Measurements from ENCODE around the gene MAP7D1. TPM values are rescaled to one million over a fixed set of nuclear protein-coding genes. Genes with fewer than 3 reads are reported as not detected.

MAP7D1 gene
- total RNA-seq, 1 experiment from 2014 or later: 212 TPM

DNA sequence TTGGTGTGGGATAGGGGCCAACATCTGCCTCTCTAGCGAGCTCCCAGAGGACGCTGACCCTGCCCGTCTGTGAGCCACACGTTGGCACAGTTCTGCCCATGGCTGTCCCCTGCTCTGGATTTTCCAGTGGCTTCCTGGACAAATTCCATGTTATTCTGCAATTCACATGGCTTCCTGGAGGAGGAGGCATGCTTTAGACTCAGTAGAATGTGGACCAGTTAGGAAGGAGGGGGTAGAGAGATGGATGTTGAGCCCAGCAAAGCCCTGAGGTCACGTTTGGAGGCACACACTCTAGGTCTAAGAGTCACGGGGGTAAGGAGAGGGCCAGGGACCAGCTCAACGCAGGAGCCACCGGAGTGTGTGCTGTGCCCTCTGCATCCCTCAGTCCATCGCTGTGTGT is 43.1 kb upstream of the MAP7D1 start:
- BruUV-seq (replicated peaks): no TSS peak
- no peak for DNase-seq (ENCODE audit: low read depth, low spot score)
- ATAC-seq: no peak
- Histone ChIP-seq H3K4me1 (ENCODE audit: control insufficient read depth, insufficient read depth, low read length) (peaks cover 12% of the 10 kb centered on the region; the same call in 1 of the 2 replicates), H3K36me3 (ENCODE audit: control insufficient read depth, insufficient read depth, low read length) (no peaks in the 10 kb centered on the region), H3K27ac (ENCODE audit: low read length) (no peak overlapping the region), H3K4me3 (ENCODE audit: low read depth in 2 of 2, low read length in 2 of 2) (no peak overlapping the region), H3K27me3 (ENCODE audit: control insufficient read depth, insufficient read depth, low read length) (no peaks in the 10 kb centered on the region), H3K9me3 (ENCODE audit: control insufficient read depth, insufficient read depth, low read depth, low read length) (no peaks in the 10 kb centered on the region)
- TF ChIP-seq TCF7L2 (IDR thresholded peaks at IDR 0.05; ENCODE audit: low read depth, low read length) (no peak), POLR2AphosphoS5 (IDR thresholded peaks at IDR 0.05; ENCODE audit: low read depth, low read length) (no peak), SIN3A (IDR thresholded peaks at IDR 0.05; ENCODE audit: borderline replicate concordance, insufficient read depth, low read depth, low read length) (no peak)
- TF ChIP-seq, protein P1, sequence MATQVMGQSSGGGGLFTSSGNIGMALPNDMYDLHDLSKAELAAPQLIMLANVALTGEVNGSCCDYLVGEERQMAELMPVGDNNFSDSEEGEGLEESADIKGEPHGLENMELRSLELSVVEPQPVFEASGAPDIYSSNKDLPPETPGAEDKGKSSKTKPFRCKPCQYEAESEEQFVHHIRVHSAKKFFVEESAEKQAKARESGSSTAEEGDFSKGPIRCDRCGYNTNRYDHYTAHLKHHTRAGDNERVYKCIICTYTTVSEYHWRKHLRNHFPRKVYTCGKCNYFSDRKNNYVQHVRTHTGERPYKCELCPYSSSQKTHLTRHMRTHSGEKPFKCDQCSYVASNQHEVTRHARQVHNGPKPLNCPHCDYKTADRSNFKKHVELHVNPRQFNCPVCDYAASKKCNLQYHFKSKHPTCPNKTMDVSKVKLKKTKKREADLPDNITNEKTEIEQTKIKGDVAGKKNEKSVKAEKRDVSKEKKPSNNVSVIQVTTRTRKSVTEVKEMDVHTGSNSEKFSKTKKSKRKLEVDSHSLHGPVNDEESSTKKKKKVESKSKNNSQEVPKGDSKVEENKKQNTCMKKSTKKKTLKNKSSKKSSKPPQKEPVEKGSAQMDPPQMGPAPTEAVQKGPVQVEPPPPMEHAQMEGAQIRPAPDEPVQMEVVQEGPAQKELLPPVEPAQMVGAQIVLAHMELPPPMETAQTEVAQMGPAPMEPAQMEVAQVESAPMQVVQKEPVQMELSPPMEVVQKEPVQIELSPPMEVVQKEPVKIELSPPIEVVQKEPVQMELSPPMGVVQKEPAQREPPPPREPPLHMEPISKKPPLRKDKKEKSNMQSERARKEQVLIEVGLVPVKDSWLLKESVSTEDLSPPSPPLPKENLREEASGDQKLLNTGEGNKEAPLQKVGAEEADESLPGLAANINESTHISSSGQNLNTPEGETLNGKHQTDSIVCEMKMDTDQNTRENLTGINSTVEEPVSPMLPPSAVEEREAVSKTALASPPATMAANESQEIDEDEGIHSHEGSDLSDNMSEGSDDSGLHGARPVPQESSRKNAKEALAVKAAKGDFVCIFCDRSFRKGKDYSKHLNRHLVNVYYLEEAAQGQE (IDR thresholded peaks at IDR 0.05; ENCODE audit: insufficient read depth in 1 of 2, low read depth in 2 of 2, low read length in 1 of 2): no peak
- TF ChIP-seq, protein P2, sequence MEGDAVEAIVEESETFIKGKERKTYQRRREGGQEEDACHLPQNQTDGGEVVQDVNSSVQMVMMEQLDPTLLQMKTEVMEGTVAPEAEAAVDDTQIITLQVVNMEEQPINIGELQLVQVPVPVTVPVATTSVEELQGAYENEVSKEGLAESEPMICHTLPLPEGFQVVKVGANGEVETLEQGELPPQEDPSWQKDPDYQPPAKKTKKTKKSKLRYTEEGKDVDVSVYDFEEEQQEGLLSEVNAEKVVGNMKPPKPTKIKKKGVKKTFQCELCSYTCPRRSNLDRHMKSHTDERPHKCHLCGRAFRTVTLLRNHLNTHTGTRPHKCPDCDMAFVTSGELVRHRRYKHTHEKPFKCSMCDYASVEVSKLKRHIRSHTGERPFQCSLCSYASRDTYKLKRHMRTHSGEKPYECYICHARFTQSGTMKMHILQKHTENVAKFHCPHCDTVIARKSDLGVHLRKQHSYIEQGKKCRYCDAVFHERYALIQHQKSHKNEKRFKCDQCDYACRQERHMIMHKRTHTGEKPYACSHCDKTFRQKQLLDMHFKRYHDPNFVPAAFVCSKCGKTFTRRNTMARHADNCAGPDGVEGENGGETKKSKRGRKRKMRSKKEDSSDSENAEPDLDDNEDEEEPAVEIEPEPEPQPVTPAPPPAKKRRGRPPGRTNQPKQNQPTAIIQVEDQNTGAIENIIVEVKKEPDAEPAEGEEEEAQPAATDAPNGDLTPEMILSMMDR (IDR thresholded peaks at IDR 0.05): no peak
- in situ Hi-C loops (cut with HindIII; ENCODE audit: low pct_unique_long_range_greater_than_20kb, low sequenced_read_pairs) (no loop called here), intact Hi-C loops (cut with micrococcal nuclease; ENCODE audit: unreplicated experiment) (no loop called here)
- CTCF ChIA-PET: no interaction called here
- POLR2A ChIA-PET: interaction anchor here (0.6 kb wide), 1 partner anchor 21 kb away, joined by 3 read pairs; no protein-coding TSS in a partner anchor

DNA sequence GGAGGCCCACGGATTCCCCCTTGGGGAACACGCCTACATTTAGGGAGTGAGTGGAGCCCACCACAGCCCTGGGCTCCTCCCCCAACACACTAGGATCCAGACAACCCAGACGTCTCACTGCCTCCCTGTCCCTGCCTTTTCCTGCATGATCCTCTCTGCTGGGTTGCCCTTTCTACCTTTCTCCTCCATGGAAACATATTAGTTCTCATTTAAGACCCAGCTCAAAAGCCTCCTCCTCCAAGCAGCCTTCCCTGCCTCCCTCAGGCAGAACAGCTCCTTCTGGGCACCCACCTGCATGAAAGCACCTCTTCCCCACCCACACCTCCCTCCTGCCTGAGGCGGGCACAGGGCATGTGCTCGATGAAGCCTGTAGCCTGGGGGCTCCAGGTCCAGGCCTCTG is 41.6 kb upstream of the MAP7D1 start:
- TF ChIP-seq POLR2AphosphoS5 (IDR thresholded peaks at IDR 0.05; ENCODE audit: low read depth, low read length) (no peak), SIN3A (IDR thresholded peaks at IDR 0.05; ENCODE audit: borderline replicate concordance, insufficient read depth, low read depth, low read length) (no peak)
- TF ChIP-seq, protein P2 (IDR thresholded peaks at IDR 0.05): no peak
- TF ChIP-seq, protein P1 (IDR thresholded peaks at IDR 0.05; ENCODE audit: insufficient read depth in 1 of 2, low read depth in 2 of 2, low read length in 1 of 2): no peak
- H3K27me3 ChIP-seq (ENCODE audit: control insufficient read depth, insufficient read depth, low read length): no peaks in the 10 kb centered on the region
- in situ Hi-C loops (cut with HindIII; ENCODE audit: low pct_unique_long_range_greater_than_20kb, low sequenced_read_pairs) (no loop called here), intact Hi-C loops (cut with micrococcal nuclease; ENCODE audit: unreplicated experiment) (no loop called here)
- CTCF ChIA-PET: no interaction called here
- H3K36me3 ChIP-seq (ENCODE audit: control insufficient read depth, insufficient read depth, low read length): no peaks in the 10 kb centered on the region
- BruUV-seq (replicated peaks): no TSS peak
- POLR2A ChIA-PET: no interaction called here
- ATAC-seq (no peak), DNase-seq (ENCODE audit: low read depth, low spot score) (no peak)
- no peaks in the 10 kb centered on the region for H3K9me3 ChIP-seq (ENCODE audit: control insufficient read depth, insufficient read depth, low read depth, low read length)
- H3K4me1 ChIP-seq (ENCODE audit: control insufficient read depth, insufficient read depth, low read length): 0 out of 2 replicates have a peak, but pooled peaks cover under 1% of the 10 kb centered on the region
- no peak overlapping the region for H3K27ac ChIP-seq (ENCODE audit: low read length)
- no peak overlapping the region for H3K4me3 ChIP-seq (ENCODE audit: low read depth in 2 of 2, low read length in 2 of 2)
